Loucy (cell line): ENCODE measurements around the gene CCDC3.

Experiments
- H2AFZ ChIP-seq: fragments of 200-600 bp; sonication (generic); 2 replicates; pipeline ENCODE4 v1.6.0; 2016; ENCODE audit warnings: antibody characterized with exemption, mild to moderate bottlenecking, low read length, moderate library complexity
- H3F3A ChIP-seq: fragments of 200-600 bp; 2 replicates; pipeline ENCODE4 v1.6.0; 2016; ENCODE audit warnings: antibody characterized with exemption, low read depth, mild to moderate bottlenecking
- H3K27me3 ChIP-seq: fragments of 200-600 bp; sonication (generic); 2 replicates; pipeline ENCODE4 v1.6.1; 2014; ENCODE audit warnings: low read length, mild to moderate bottlenecking; ENCODE audit not compliant: insufficient read depth, poor library complexity, severe bottlenecking
- H3K36me3 ChIP-seq: fragments of 200-600 bp; sonication (generic); 2 replicates; pipeline ENCODE4 v1.6.1; 2016; ENCODE audit warnings: low read length; ENCODE audit not compliant: insufficient read depth
- H3K4me1 ChIP-seq: fragments of 200-600 bp; sonication (generic); 2 replicates; pipeline ENCODE4 v1.5.1; 2014; ENCODE audit warnings: low read length, mild to moderate bottlenecking; ENCODE audit not compliant: insufficient read depth, poor library complexity, severe bottlenecking
- H3K4me2 ChIP-seq: fragments of 200-600 bp; sonication (generic); 2 replicates; pipeline ENCODE4 v1.6.0; 2014; ENCODE audit warnings: antibody characterized with exemption, low read length, low read depth, mild to moderate bottlenecking; ENCODE audit not compliant: poor library complexity, severe bottlenecking
- H3K4me3 ChIP-seq: fragments of 200-600 bp; sonication (generic); 2 replicates; pipeline ENCODE4 v1.5.1; 2014; ENCODE audit warnings: low read length, mild to moderate bottlenecking, mixed read lengths; ENCODE audit not compliant: poor library complexity, severe bottlenecking
- H3K79me2 ChIP-seq: fragments of 200-600 bp; sonication (generic); 2 replicates; pipeline ENCODE4 v1.6.1; 2014; ENCODE audit warnings: low read length; ENCODE audit not compliant: insufficient read depth
- H3K9ac ChIP-seq: fragments of 200-600 bp; sonication (generic); 2 replicates; pipeline ENCODE4 v1.6.0; 2014; ENCODE audit warnings: mild to moderate bottlenecking, low read depth, low read length, moderate library complexity; ENCODE audit not compliant: poor library complexity, severe bottlenecking
- H3K9me2 ChIP-seq: fragments of 200-600 bp; sonication (generic); replicated peaks from 2 replicates; pipeline ENCODE4 v1.6.1; 2016; ENCODE audit warnings: low read depth, low read length, mixed read lengths
- H3K9me3 ChIP-seq: fragments of 200-600 bp; sonication (generic); 2 replicates; pipeline ENCODE4 v1.6.1; 2014; ENCODE audit warnings: mild to moderate bottlenecking, antibody characterized with exemption, low read length, low read depth; ENCODE audit not compliant: insufficient read depth
- H4K20me1 ChIP-seq: fragments of 200-600 bp; sonication (generic); 2 replicates; pipeline ENCODE4 v1.6.0; 2014; ENCODE audit warnings: antibody characterized with exemption, low read length, mild to moderate bottlenecking; ENCODE audit not compliant: insufficient read depth, poor library complexity, severe bottlenecking
- EZH2phosphoT487 ChIP-seq: fragments of 200-600 bp; IDR thresholded peaks from 2 replicates; pipeline ENCODE4 v1.6.1; 2018; ENCODE audit warnings: antibody characterized with exemption, mild to moderate bottlenecking, moderate library complexity, borderline replicate concordance
- TF ChIP-seq, protein P1 (sequence below): fragments of 200-600 bp; sonication (generic); conservative IDR thresholded peaks from 2 replicates; pipeline ENCODE4 v1.5.1; 2014; ENCODE audit warnings: mild to moderate bottlenecking, antibody characterized with exemption, low read length

The CCDC3 gene

DNA sequence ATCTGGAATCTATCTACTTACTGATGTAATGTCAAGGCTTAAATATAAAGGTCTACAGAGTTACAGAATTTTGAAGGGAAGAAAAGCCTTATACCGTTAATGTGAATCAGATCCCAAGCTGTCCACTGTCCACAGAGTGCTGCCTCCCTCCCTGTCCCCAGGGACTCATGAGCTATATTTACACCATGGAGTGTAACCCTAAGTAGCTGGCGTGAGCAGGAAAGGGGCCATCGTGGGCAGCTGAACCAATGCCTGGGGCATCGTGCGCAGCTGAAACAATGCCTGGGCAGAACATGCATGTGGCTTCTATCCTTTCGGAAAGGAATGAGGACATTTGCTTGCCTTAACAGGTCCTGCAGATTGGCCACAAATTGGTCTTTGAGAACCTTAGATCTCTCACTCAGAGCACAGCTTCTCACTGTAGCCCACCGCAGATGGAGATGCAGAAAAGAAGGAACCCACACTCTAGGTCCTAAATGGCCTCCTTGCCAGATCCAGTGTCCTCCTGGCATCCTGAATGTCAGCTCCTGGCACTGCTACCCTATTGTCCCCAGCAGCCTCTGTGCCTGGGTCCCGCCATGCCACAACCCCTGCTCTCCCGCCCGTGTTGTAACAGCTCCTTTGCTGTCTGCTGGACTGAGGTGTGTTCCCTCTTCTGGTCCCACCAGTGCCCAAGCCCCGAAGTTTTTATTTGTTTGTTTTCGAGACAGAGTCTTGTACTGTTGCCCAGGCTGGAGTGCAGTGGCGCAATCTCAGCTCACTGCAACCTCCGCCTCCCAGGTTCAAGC, 30.3 kb downstream of the CCDC3 start:
- Histone ChIP-seq H2AFZ (no peak overlapping the region), H3K9ac (no peak overlapping the region), H3K4me2 (peak overlapping the region; percentile 51), H3K27me3 (no peaks in the 10 kb centered on the region), H3K9me3 (peaks cover 14% of the 10 kb centered on the region), H3K36me3 (no peaks in the 10 kb centered on the region), H3F3A (no peaks in the 10 kb centered on the region), H3K9me2 (no peaks in the 10 kb centered on the region), H3K4me3 (no peak overlapping the region), H3K79me2 (no peaks in the 10 kb centered on the region), H3K4me1 (peaks cover 21% of the 10 kb centered on the region), H4K20me1 (no peaks in the 10 kb centered on the region)
- TF ChIP-seq, protein P1, sequence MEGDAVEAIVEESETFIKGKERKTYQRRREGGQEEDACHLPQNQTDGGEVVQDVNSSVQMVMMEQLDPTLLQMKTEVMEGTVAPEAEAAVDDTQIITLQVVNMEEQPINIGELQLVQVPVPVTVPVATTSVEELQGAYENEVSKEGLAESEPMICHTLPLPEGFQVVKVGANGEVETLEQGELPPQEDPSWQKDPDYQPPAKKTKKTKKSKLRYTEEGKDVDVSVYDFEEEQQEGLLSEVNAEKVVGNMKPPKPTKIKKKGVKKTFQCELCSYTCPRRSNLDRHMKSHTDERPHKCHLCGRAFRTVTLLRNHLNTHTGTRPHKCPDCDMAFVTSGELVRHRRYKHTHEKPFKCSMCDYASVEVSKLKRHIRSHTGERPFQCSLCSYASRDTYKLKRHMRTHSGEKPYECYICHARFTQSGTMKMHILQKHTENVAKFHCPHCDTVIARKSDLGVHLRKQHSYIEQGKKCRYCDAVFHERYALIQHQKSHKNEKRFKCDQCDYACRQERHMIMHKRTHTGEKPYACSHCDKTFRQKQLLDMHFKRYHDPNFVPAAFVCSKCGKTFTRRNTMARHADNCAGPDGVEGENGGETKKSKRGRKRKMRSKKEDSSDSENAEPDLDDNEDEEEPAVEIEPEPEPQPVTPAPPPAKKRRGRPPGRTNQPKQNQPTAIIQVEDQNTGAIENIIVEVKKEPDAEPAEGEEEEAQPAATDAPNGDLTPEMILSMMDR: no peak
- no peak for TF ChIP-seq EZH2phosphoT487

DNA sequence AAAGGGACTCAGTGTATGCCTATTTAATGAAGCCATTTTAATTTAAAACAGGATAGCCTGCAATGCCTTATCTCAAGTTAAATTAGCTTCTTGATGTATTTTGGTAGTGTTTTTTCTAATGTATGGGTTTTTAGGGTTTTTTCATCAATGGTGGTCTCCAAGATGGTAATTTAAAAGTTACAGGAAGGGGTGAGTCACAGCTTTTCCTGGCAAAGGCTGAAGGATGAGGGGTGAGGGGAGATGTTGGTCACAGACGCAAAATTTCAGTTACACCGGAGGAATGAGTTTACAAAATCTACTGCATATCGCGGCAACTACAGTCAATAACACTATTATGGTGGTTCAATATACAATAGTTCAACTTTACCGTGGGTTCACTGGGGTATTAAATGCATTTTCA, 31.6 kb downstream of the CCDC3 start:
- peak overlapping the region; percentile 51 for H3K4me2 ChIP-seq
- no peaks in the 10 kb centered on the region for H4K20me1 ChIP-seq
- H3K9ac ChIP-seq: no peak overlapping the region
- H3K4me1 ChIP-seq: peaks cover 21% of the 10 kb centered on the region
- peak overlapping the region; percentile 64; the same call in 1 of the 2 replicates for H2AFZ ChIP-seq
- no peaks in the 10 kb centered on the region for H3K27me3 ChIP-seq
- no peaks in the 10 kb centered on the region for H3K79me2 ChIP-seq
- no peaks in the 10 kb centered on the region for H3K9me2 ChIP-seq
- H3F3A ChIP-seq: no peaks in the 10 kb centered on the region
- H3K9me3 ChIP-seq: peaks cover 14% of the 10 kb centered on the region
- no peak for TF ChIP-seq EZH2phosphoT487
- TF ChIP-seq, protein P1: no peak
- no peaks in the 10 kb centered on the region for H3K36me3 ChIP-seq
- H3K4me3 ChIP-seq: peak overlapping the region; percentile 45

DNA sequence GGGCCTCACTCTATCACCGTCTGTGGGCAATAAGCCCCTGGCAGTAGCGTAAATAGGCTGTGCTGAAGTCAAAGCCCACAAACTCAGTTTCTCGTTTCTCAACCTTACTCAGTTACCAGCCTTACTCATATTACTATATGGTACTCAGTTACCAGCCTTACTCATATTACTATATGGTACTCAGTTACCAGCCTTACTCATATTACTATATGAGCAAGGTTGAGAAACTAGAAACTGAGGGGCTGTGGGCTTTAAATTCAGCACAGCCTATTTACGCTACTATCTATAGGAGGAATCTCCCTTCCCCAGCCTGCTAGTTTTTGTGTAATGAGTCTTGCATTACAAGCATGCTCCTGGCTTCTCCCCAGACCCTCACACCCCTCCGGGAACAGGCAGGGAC, 35.4 kb downstream of the CCDC3 start:
- H3K4me1 ChIP-seq: peaks cover 16% of the 10 kb centered on the region
- no peaks in the 10 kb centered on the region for H3K9me2 ChIP-seq
- no peak overlapping the region for H3K4me2 ChIP-seq
- no peaks in the 10 kb centered on the region for H3F3A ChIP-seq
- H2AFZ ChIP-seq: no peak overlapping the region
- no peak overlapping the region for H3K4me3 ChIP-seq
- peaks cover 14% of the 10 kb centered on the region for H3K9me3 ChIP-seq
- H3K27me3 ChIP-seq: no peaks in the 10 kb centered on the region
- TF ChIP-seq EZH2phosphoT487: no peak
- TF ChIP-seq, protein P1: no peak
- no peak overlapping the region for H3K9ac ChIP-seq
- no peaks in the 10 kb centered on the region for H3K79me2 ChIP-seq
- H3K36me3 ChIP-seq: no peaks in the 10 kb centered on the region
- H4K20me1 ChIP-seq: no peaks in the 10 kb centered on the region
